Esophagus muscularis mucosa (tissue), 3 donors: Measurements from ENCODE around the gene OSBP2.

ENCODE experiments used
- POLR2AphosphoS5 ChIP-seq, 2 donors: sonication (generic); formaldehyde crosslinking; IDR thresholded peaks; one replicate each; pipeline ENCODE4 v1.6.1; 2017; ENCODE audit warnings: antibody characterized with exemption in 2 of 2
- TF ChIP-seq, protein P1 (sequence below), 3 experiments: fragments of 200-600 bp in 2 of 3; fragments of 450-650 bp in 1 of 3; sonication (generic) in 2 of 3; IDR thresholded peaks; one replicate each; pipeline ENCODE4 v1.5.1; 2017 to 2019; ENCODE audit warnings: antibody characterized with exemption in 3 of 3, mild to moderate bottlenecking in 2 of 3, moderate library complexity in 1 of 3

GRCh38 chr22:30923168-30923900 is 228.7 kb downstream of the OSBP2 start:
- TF ChIP-seq, protein P1, sequence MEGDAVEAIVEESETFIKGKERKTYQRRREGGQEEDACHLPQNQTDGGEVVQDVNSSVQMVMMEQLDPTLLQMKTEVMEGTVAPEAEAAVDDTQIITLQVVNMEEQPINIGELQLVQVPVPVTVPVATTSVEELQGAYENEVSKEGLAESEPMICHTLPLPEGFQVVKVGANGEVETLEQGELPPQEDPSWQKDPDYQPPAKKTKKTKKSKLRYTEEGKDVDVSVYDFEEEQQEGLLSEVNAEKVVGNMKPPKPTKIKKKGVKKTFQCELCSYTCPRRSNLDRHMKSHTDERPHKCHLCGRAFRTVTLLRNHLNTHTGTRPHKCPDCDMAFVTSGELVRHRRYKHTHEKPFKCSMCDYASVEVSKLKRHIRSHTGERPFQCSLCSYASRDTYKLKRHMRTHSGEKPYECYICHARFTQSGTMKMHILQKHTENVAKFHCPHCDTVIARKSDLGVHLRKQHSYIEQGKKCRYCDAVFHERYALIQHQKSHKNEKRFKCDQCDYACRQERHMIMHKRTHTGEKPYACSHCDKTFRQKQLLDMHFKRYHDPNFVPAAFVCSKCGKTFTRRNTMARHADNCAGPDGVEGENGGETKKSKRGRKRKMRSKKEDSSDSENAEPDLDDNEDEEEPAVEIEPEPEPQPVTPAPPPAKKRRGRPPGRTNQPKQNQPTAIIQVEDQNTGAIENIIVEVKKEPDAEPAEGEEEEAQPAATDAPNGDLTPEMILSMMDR (IDR thresholded peaks at IDR 0.05), result no peak
- TF ChIP-seq POLR2AphosphoS5 (IDR thresholded peaks at IDR 0.05), result no peak
